Suppressor macrophage treated with lipopolysaccharide for 1 hour (primary cell): ENCODE measurements around the gene MRGPRE.

Experiments used
- DNase-seq, 3 donors: peaks; one replicate each; pipeline ENCODE4 v3.0.0-alpha.2; 2020 to 2022

The MRGPRE gene

GRCh38 chr11:3226846-3227567 is 5.2 kb downstream of the MRGPRE start:
- no peak for DNase-seq

DNA sequence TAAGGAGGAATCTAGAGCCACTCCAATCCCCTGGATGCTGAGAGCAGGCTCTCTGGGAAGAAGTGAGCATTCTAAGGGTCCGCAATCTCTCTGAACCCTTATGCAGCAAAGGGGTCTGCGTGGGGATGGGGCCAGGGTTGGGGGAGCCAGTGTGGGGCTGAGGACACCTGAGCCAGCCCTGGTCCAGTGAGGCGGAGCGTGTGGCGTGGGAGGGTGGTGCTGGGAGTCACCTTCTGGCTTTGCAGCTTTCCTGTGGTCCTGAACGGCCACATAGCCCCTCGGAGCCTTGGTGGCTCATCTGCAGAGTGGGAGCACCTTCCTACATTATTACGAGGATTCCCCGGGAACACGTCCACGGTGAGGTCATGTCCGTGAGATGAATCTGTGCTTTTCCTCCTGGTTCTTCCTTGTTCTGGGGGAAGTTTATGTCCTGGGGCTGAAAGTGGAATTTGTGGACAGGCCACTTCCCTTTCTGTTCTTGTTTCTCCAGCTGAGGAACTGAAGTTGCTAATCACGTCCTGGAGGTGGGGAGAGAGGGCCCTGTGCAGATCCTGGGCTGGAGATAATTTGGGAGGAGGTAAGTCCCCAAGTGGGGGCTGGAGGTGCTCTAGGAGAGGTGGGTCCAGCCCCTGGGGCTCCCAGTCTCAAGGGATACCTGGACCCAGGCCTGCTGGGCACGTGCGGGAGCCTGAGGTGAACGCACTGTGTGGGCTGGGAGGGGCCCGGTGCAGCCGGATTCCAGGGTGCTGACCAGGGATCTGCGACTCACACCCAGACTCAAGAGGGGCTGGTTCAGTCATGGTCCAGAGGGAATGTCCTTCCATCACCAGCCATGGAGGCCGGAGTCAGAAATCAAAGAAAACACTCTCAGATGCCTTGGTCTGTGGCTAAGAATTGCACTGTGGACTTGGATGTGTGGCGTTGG is 6.1 kb downstream of the MRGPRE start:
- peak; percentile 65 to 71 (median 66) for DNase-seq

GRCh38 chr11:3225159-3225758 is 7.0 kb downstream of the MRGPRE start:
- no peak for DNase-seq

- no peak for DNase-seq
These were observed 7.7 kb downstream of the MRGPRE start for GRCh38 chr11:3224401-3225057.

- no peak for DNase-seq
These were observed 8.3 kb downstream of the MRGPRE start for GRCh38 chr11:3223932-3224381.

- no peak for DNase-seq
These were observed 9.0 kb downstream of the MRGPRE start for GRCh38 chr11:3222941-3223915.

GRCh38 chr11:3222003-3222855 is 10.0 kb downstream of the MRGPRE start:
- DNase-seq, result no peak

- DNase-seq, result no peak
These were observed 10.7 kb downstream of the MRGPRE start for GRCh38 chr11:3221408-3222002.

DNA sequence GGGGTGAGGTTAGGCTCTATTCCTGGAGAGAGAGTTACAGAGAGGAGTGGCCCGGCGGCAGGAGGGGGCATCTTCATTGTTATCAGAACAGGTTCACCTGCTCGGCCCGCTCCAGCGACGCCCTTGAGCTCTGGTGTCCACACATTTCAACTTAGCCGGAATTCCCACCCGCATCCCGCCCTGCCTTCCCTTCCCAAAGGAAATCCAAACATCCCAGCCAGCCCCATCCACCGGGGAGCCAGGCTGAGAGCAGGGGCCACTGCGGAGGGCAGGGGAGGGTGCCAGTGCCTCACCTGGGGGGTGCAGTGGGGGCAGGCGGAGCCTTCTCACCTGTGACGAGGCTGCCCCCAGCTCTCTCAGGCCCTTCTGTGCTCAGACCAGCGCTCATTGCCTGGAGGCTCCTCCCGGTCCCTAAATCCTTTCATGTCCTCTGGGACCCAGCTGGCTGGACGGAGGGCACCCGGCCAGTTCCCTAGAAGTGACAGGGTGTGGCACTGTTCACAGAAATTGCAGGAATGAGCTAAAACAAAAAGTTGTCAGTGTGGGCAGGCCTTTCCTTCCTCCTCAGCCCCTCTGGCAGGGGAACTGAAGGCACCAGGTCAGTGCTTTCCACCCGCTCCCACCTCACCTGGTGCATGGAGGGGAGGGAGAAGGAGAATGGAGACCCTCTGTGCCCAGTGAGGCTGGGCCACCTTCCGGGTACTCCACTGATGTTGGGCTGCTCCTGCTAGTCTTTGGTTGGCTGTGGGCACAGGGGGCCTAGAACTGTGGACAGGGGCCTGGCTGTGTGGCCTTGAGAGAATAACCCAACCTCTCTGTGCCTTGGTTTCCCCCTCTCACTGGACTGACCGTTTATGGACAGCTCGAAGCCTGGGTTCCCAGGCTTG is 11.5 kb downstream of the MRGPRE start:
- DNase-seq, result no peak

GRCh38 chr11:3220101-3220500 is 12.1 kb downstream of the MRGPRE start:
- no peak for DNase-seq

DNA sequence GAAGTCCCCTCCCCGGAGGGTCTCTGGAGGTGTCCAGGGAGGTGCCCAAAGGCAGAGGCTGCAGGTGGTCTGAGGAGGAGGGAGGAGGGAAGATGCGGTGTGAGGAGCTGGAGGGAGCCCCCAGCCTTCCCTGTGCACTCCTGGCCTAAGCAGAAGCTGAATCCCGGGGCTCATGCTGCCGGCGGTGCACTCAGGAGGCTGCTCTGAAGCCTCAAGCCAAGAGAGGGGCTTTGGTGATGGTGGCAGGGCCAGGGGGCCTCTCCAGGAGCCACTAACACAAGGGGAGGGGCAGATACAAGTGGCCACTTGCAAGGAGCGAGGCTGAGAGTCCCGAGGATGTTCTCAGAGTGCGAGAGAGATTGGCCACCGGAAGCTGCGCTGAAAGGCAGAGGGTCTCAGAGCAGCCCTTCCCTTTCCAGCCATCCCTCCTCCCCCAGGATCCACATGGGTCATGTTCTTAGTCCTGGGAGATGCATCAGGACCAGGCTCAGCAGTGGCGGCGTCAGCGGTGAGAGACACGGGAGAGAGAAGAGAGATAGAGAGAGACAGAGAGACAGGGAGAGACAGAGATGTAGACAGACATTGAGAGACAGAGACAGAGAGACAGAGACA is 12.8 kb downstream of the MRGPRE start:
- DNase-seq, result no peak

- no peak for DNase-seq
These were observed 13.5 kb downstream of the MRGPRE start, which contains the start of gene MRGPRG for GRCh38 chr11:3218483-3219280. Gene MRGPRG, minus strand, starts transcription at chr11:3218813. Its CDS starts 0 bp downstream, at chr11:3218813.

- DNase-seq, result no peak
These were observed 14.3 kb downstream of the MRGPRE start for GRCh38 chr11:3217818-3218482.

GRCh38 chr11:3216027-3216525 is 16.1 kb downstream of the MRGPRE start:
- DNase-seq, result no peak

DNA sequence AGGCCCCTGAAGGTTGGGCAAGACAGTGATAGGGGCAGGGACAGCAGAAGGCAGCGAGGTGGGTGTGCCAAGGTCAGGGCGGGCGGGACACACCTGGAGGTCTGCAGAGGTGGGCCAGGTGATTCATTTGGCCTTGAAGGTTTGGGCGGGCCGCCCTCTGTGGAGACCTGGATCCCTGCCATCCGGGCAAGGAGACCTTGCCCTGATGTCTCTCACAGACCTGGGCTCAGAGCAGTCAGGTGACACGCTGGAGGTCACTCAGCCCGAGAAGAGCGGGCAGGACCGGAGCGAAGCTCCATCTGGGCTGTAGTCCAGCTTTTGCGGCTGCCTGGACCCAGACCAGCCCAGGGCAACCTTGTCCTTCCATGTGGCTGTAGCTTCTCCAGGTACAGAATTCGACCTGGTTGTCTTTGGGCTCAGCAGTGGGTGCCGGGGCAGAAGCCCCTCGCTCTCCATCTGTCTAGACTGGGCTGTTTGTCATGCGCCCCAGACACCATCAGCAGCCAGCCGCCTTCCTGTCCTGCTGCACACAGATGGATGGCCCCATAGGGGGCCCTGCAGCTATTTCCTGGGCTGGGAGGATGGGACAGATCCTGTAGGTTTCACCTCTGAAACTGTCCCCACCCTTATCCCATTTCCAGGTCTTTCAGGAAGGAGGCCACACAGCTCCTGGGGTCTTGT is 16.7 kb downstream of the MRGPRE start:
- DNase-seq, result no peak

DNA sequence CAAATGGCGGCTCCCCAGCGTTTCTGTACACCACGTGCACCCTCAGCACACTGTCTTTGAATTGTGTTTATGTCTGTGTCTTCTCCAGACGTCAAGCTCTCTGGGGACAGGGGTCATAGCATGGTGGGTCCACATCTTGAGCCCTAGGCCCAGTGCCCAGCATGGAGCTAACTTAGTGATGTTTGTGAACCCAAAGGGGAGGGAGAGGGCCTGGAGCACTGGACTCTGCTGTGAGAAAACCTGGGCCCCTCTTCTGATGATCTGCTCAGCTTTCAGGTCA is 17.9 kb downstream of the MRGPRE start:
- no peak for DNase-seq
